HG03103 (cell line): ENCODE results near the gene SCAMP3.
A peak's percentile ranks its signal among the peaks of the same experiment; 100 is the strongest.
"Not testable (repeated sequence)": the region's sequence is repeated elsewhere in the genome, so short reads cannot be mapped to it uniquely, and the experiment has no call there.

ENCODE experiments used
- ATAC-seq: cut with Tn5 transposase; IDR thresholded peaks from one replicate; pipeline ENCODE4 v1.9.1; 2021; ENCODE audit warnings: low read depth; ENCODE audit not compliant: unreplicated experiment

The SCAMP3 gene

GRCh38 chr1:155233502-155233901 lies 28.7 kb downstream of the SCAMP3 start:
- not testable (repeated sequence) for ATAC-seq

GRCh38 chr1:155232001-155232978 lies 29.9 kb downstream of the SCAMP3 start:
- not testable (repeated sequence) for ATAC-seq

GRCh38 chr1:155231302-155231701 lies 30.9 kb downstream of the SCAMP3 start:
- ATAC-seq: not testable (repeated sequence)

GRCh38 chr1:155228096-155228427 lies 34.1 kb downstream of the SCAMP3 start:
- ATAC-seq: no peak

- peak; percentile 78 for ATAC-seq
These were observed 34.7 kb downstream of the SCAMP3 start for GRCh38 chr1:155227261-155228095.

GRCh38 chr1:155226910-155227260 lies 35.3 kb downstream of the SCAMP3 start:
- ATAC-seq: peak; percentile 18

- peak; percentile 29 for ATAC-seq
These were observed 35.8 kb downstream of the SCAMP3 start for GRCh38 chr1:155226188-155226909.

GRCh38 chr1:155225404-155225759 lies 36.8 kb downstream of the SCAMP3 start:
- ATAC-seq: not testable (repeated sequence)

GRCh38 chr1:155223047-155223446 lies 39.1 kb downstream of the SCAMP3 start:
- no peak for ATAC-seq

- ATAC-seq: not testable (repeated sequence)
These were observed 41.8 kb downstream of the SCAMP3 start for GRCh38 chr1:155220211-155220965.

- no peak for ATAC-seq
These were observed 42.5 kb downstream of the SCAMP3 start for GRCh38 chr1:155219592-155220031.

- ATAC-seq: no peak
These were observed 43.1 kb downstream of the SCAMP3 start for GRCh38 chr1:155218854-155219591.

- ATAC-seq: not testable (repeated sequence)
These were observed 47.5 kb downstream of the SCAMP3 start for GRCh38 chr1:155214702-155215101.

GRCh38 chr1:155212051-155212440 lies 50.1 kb downstream of the SCAMP3 start:
- not testable (repeated sequence) for ATAC-seq

- ATAC-seq: not testable (repeated sequence)
These were observed 50.6 kb downstream of the SCAMP3 start for GRCh38 chr1:155211381-155212050.

GRCh38 chr1:155210314-155211104 lies 51.7 kb downstream of the SCAMP3 start:
- ATAC-seq: no peak

GRCh38 chr1:155209312-155209721 lies 52.8 kb downstream of the SCAMP3 start:
- no peak for ATAC-seq
